ENCODE data around the gene SPIN4. TPM values are rescaled to one million over a fixed set of nuclear protein-coding genes. Genes with fewer than 3 reads are reported as not detected.

SPIN4 gene
- total RNA-seq, 1 experiment from 2014 or later, result 23.3 TPM

- H3K4ac ChIP-seq (ENCODE audit: low read depth, low read length), result no peak overlapping the region
- no peak overlapping the region for H2BK15ac ChIP-seq (ENCODE audit: low read depth, low read length)
- H3K56ac ChIP-seq (ENCODE audit: insufficient read length, low read depth, low read length), result no peak overlapping the region
- H3K9ac ChIP-seq (ENCODE audit: extremely low read depth, insufficient read length, low read length), result no peak overlapping the region
- H2BK5ac ChIP-seq (ENCODE audit: insufficient read length, low read length), result no peak overlapping the region
- no peak overlapping the region for H2AFZ ChIP-seq (ENCODE audit: low read length)
- no peaks in the 10 kb centered on the region for H3K4me1 ChIP-seq (ENCODE audit: insufficient read depth, low read length)
- H3K9me3 ChIP-seq (ENCODE audit: control insufficient read depth, low read depth, low read length), result peaks cover 42% of the 10 kb centered on the region
- no peak overlapping the region for H3K27ac Mint-ChIP-seq
- H3K9me3 Mint-ChIP-seq, result peaks cover 89 to 91% of the 10 kb centered on the region in 2 experiments
- no peak overlapping the region for H2BK12ac ChIP-seq (ENCODE audit: insufficient read length, low read depth, low read length)
- no peak overlapping the region for H3K27ac ChIP-seq (ENCODE audit: insufficient read length, low read depth, low read length)
- no peaks in the 10 kb centered on the region for H3K23me2 ChIP-seq (ENCODE audit: insufficient read length, low read depth, low read length, poor library complexity, severe bottlenecking)
- H3K18ac ChIP-seq (ENCODE audit: insufficient read length, low read depth, low read length), result no peak overlapping the region
- peaks cover under 1% of the 10 kb centered on the region; the same call in 1 of the 2 replicates for H3K27me3 Mint-ChIP-seq (ENCODE audit: low read depth)
- no CpG with 5 or more reads among the region's 4 CpGs for WGBS (ENCODE audit: extremely low coverage, insufficient read length, low lambda C conversion rate)
- H3K14ac ChIP-seq (ENCODE audit: insufficient read depth, low read length), result no peak overlapping the region
- H3K4me2 ChIP-seq (ENCODE audit: insufficient read depth, insufficient read length, low read length), result no peak overlapping the region
- H2BK20ac ChIP-seq (ENCODE audit: low read depth, low read length, poor library complexity, severe bottlenecking), result no peak overlapping the region
- no peaks in the 10 kb centered on the region for H3K79me1 ChIP-seq (ENCODE audit: insufficient read depth, low read depth, low read length, poor library complexity, severe bottlenecking)
- H4K8ac ChIP-seq (replicated peaks; ENCODE audit: insufficient read length, low read depth, low read length), result no peak overlapping the region
- no peak for DNase-seq
- H3K79me2 ChIP-seq (ENCODE audit: insufficient read depth, low read length), result no peaks in the 10 kb centered on the region
- no peaks in the 10 kb centered on the region for H4K20me1 ChIP-seq (ENCODE audit: control insufficient read depth, insufficient read depth, insufficient read length)
- TF ChIP-seq CTCF (conservative IDR thresholded peaks at IDR 0.05), result no peak
- H4K5ac ChIP-seq (ENCODE audit: insufficient read length, low read depth, low read length), result no peak overlapping the region
- no peak overlapping the region for H3K4me3 Mint-ChIP-seq
- H3K27me3 ChIP-seq (ENCODE audit: insufficient read depth, low read length), result no peaks in the 10 kb centered on the region
- H2AK5ac ChIP-seq (ENCODE audit: insufficient read length, low read length), result no peak overlapping the region
- H3K36me3 Mint-ChIP-seq (ENCODE audit: insufficient read depth in 1 of 3, low read depth in 3 of 3), result peaks cover 45 to 61% (median 52%) of the 10 kb centered on the region in 3 experiments
- H4K91ac ChIP-seq (ENCODE audit: insufficient read length, low read depth, low read length), result no peak overlapping the region
- H3T11ph ChIP-seq (ENCODE audit: low read length), result no peak overlapping the region
- no peak overlapping the region for H2BK120ac ChIP-seq (ENCODE audit: low read depth, low read length, poor library complexity, severe bottlenecking)
- peaks cover 9% of the 10 kb centered on the region in 2 experiments; a peak in 3 of 4 replicates for H3K4me1 Mint-ChIP-seq
- no peak overlapping the region for H3K23ac ChIP-seq (ENCODE audit: insufficient read length, low read depth, low read length)
Measured at GRCh38 chrX:63363788-63364187, 12.7 kb upstream of the SPIN4 start.

Data from H9 (cell line).